Measurements from ENCODE around the gene ARHGEF10L. TPM values are rescaled to one million over a fixed set of nuclear protein-coding genes. Genes with fewer than 3 reads are reported as not detected.

The ARHGEF10L gene
- total RNA-seq, 4 donors from 2014 or later, result 72.7 to 177 (median 156) TPM

GRCh38 chr1:17671741-17672140, 132.2 kb downstream of the ARHGEF10L start:
- Histone ChIP-seq H3K4me1 (no peaks in the 10 kb centered on the region), H3K4me3 (peak overlapping the region in 1 of 4 donors; percentile 9), H3K9me3 (no peaks in the 10 kb centered on the region), H3K36me3 (peaks cover 0 to 38% (median 0%) of the 10 kb centered on the region in 3 donors), H3K27ac (peak overlapping the region in 1 of 4 donors; percentile 49), H3K27me3 (no peaks in the 10 kb centered on the region)
- peak in 2 of 3 donors; percentile 44 to 57 for DNase-seq
- TF ChIP-seq, protein P1, sequence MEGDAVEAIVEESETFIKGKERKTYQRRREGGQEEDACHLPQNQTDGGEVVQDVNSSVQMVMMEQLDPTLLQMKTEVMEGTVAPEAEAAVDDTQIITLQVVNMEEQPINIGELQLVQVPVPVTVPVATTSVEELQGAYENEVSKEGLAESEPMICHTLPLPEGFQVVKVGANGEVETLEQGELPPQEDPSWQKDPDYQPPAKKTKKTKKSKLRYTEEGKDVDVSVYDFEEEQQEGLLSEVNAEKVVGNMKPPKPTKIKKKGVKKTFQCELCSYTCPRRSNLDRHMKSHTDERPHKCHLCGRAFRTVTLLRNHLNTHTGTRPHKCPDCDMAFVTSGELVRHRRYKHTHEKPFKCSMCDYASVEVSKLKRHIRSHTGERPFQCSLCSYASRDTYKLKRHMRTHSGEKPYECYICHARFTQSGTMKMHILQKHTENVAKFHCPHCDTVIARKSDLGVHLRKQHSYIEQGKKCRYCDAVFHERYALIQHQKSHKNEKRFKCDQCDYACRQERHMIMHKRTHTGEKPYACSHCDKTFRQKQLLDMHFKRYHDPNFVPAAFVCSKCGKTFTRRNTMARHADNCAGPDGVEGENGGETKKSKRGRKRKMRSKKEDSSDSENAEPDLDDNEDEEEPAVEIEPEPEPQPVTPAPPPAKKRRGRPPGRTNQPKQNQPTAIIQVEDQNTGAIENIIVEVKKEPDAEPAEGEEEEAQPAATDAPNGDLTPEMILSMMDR (IDR thresholded peaks at IDR 0.05), result peak in 2 of 6 experiments; percentile 8 to 12
- no peak for TF ChIP-seq POLR2A (IDR thresholded peaks at IDR 0.05)

- DNase-seq, result peak in 1 of 3 donors; percentile 21
- Histone ChIP-seq H3K27me3 (no peaks in the 10 kb centered on the region), H3K36me3 (peaks cover 0 to 38% (median 0%) of the 10 kb centered on the region in 3 donors), H3K9me3 (no peaks in the 10 kb centered on the region), H3K27ac (peak overlapping the region in 1 of 4 donors; percentile 49), H3K4me3 (peak overlapping the region in 1 of 4 donors; percentile 9), H3K4me1 (no peaks in the 10 kb centered on the region)
- TF ChIP-seq POLR2A (IDR thresholded peaks at IDR 0.05), result no peak
- TF ChIP-seq, protein P1 (IDR thresholded peaks at IDR 0.05), result no peak
Observed at GRCh38 chr1:17672226-17672625, 132.7 kb downstream of the ARHGEF10L start.

DNA sequence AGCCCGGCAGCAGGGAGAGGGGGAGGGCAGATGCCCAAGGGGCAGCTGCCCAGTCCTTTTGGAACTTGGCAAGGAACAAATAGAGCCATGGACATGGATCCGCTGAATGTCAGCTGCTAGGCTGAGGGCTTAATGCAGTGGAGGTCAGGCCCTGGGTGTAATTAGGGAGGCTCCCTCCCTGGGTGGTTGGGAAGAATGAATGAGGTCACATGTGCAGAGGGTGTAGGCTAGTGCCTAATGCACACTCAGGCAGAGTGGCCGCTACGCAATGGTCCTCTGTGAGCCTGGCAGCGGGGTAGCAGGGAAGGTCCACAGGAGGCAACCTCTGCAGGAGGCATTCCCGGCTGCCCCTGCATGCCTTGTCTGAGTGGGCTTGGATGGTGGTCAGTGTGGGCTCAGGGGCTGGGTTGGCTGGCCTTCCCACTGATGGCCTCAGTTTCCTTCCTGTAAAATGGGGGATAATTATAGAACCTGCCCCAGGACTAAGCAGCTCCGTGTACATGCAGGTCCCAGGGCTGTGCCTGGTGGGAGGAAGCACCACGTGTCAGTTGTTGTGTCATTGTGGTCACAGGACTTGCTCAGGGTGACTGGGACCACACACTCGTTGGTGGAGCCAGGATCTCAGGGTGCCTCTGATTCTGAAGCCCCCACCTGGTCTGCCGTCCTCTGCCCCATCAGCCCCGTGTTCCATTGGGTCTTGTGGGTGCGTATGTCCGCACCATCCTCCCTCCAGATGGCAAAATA, 134.0 kb downstream of the ARHGEF10L start:
- H3K4me1 ChIP-seq, result no peaks in the 10 kb centered on the region
- TF ChIP-seq POLR2A (IDR thresholded peaks at IDR 0.05), result no peak
- TF ChIP-seq, protein P1 (IDR thresholded peaks at IDR 0.05), result no peak
- no peak overlapping the region for H3K4me3 ChIP-seq
- no peaks in the 10 kb centered on the region for H3K9me3 ChIP-seq
- no peaks in the 10 kb centered on the region for H3K27me3 ChIP-seq
- H3K27ac ChIP-seq, result no peak overlapping the region
- peaks cover 0 to 29% (median 0%) of the 10 kb centered on the region in 3 donors for H3K36me3 ChIP-seq
- no peak for DNase-seq

GRCh38 chr1:17674726-17675500, 135.4 kb downstream of the ARHGEF10L start:
- DNase-seq, result no peak
- Histone ChIP-seq H3K36me3 (peaks cover 0 to 25% (median 0%) of the 10 kb centered on the region in 3 donors), H3K4me1 (no peaks in the 10 kb centered on the region)

GRCh38 chr1:17675744-17676143, 136.2 kb downstream of the ARHGEF10L start:
- H3K36me3 ChIP-seq, result peaks cover 0 to 23% (median 0%) of the 10 kb centered on the region in 3 donors
- H3K4me1 ChIP-seq, result no peaks in the 10 kb centered on the region
- TF ChIP-seq, protein P1 (IDR thresholded peaks at IDR 0.05), result no peak
- no peak for TF ChIP-seq POLR2A (IDR thresholded peaks at IDR 0.05)
- DNase-seq, result no peak
- H3K9me3 ChIP-seq, result no peaks in the 10 kb centered on the region
- no peaks in the 10 kb centered on the region for H3K27me3 ChIP-seq
- H3K4me3 ChIP-seq, result no peak overlapping the region
- H3K27ac ChIP-seq, result no peak overlapping the region

More at GRCh38 chr1:17674726-17675500, 135.4 kb downstream of the ARHGEF10L start:
- no peaks in the 10 kb centered on the region for H3K27me3 ChIP-seq
- TF ChIP-seq POLR2A (IDR thresholded peaks at IDR 0.05), result no peak
- TF ChIP-seq, protein P1 (IDR thresholded peaks at IDR 0.05), result no peak
- no peak overlapping the region for H3K4me3 ChIP-seq
- H3K27ac ChIP-seq, result no peak overlapping the region
- H3K9me3 ChIP-seq, result no peaks in the 10 kb centered on the region

Data from Peyer's patch (tissue), 4 donors.